Measurements from ENCODE around the gene ACP1. TPM values are rescaled to one million over a fixed set of nuclear protein-coding genes. Genes with fewer than 3 reads are reported as not detected.

The ACP1 gene
- total and polyA plus RNA-seq, 2 donors, result 99.2 to 108 TPM

DNA sequence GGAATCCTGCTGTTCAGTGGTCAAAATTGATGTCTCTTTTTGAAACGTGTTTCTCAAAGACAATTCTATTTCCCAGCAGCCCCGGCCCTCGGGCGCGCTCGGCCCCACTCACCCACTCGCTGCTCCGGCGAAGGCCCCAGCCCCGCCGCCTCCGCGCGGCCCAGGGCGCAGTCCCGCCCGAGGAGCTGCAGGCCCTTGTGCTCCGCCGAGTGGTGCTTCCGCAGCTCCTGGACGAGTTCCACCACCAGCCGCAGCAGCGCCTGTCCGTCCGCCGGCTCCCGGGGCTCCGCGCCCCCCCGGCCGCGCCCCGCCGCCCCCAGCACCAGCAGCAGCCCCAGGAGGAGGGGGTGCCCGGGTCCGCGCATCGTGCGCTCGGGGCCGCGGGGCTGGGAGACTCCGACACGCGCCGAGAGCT, 22.7 kb downstream of the ACP1 start:
- Histone ChIP-seq H3K27me3 (ENCODE audit: control insufficient read depth in 2 of 2, insufficient read depth in 1 of 2, low read length in 1 of 2) (peaks cover 64 to 70% of the 10 kb centered on the region in 2 donors), H3K4me1 (ENCODE audit: control insufficient read depth in 2 of 2, insufficient read depth in 2 of 2, low read length in 2 of 2) (no peaks in the 10 kb centered on the region), H3K9me3 (ENCODE audit: control insufficient read depth in 2 of 2, insufficient read depth in 1 of 2, low read length in 1 of 2) (peaks cover 0 to 2% of the 10 kb centered on the region in 2 donors), H3K27ac (ENCODE audit: low read depth in 1 of 2, low read length in 1 of 2) (no peak overlapping the region), H3K36me3 (ENCODE audit: control insufficient read depth in 2 of 2, insufficient read depth in 2 of 2, low read length in 1 of 2) (peaks cover under 1 to 4% of the 10 kb centered on the region in 2 donors), H3K4me3 (ENCODE audit: low read length in 2 of 2) (peak overlapping the region in 1 of 2 donors; percentile 49)
- peak in 1 of 9 donors; percentile 18 for DNase-seq (ENCODE audit: low read depth in 6 of 9, low spot score in 9 of 9)
- 1% methylated on average over 46 of the region's 46 CpGs for WGBS

GRCh38 chr2:287911-288757, 23.4 kb downstream of the ACP1 start, which contains the start of gene ALKAL2:
Gene ALKAL2, minus strand, starts transcription at chr2:288091. Its CDS starts 256 bp downstream, at chr2:287835.
- Histone ChIP-seq H3K36me3 (ENCODE audit: control insufficient read depth in 2 of 2, insufficient read depth in 2 of 2, low read length in 1 of 2) (no peaks in the 10 kb centered on the region), H3K9me3 (ENCODE audit: control insufficient read depth in 2 of 2, insufficient read depth in 1 of 2, low read length in 1 of 2) (peaks cover 0 to 2% of the 10 kb centered on the region in 2 donors), H3K4me3 (ENCODE audit: low read length in 2 of 2) (peak within 1 kb of the TSS in 1 of 2 donors; percentile 49), H3K27me3 (ENCODE audit: control insufficient read depth in 2 of 2, insufficient read depth in 1 of 2, low read length in 1 of 2) (peaks cover 64 to 74% of the 10 kb centered on the region in 2 donors), H3K4me1 (ENCODE audit: control insufficient read depth in 2 of 2, insufficient read depth in 2 of 2, low read length in 2 of 2) (no peaks in the 10 kb centered on the region), H3K27ac (ENCODE audit: low read depth in 1 of 2, low read length in 1 of 2) (no peak within 1 kb of the TSS)
- DNase-seq (ENCODE audit: low read depth in 6 of 9, low spot score in 9 of 9), result peak in 1 of 9 donors; percentile 17
- WGBS, result 2% methylated on average over 128 of the region's 128 CpGs

GRCh38 chr2:288758-289361, 24.1 kb downstream of the ACP1 start:
- DNase-seq (ENCODE audit: low read depth in 6 of 9, low spot score in 9 of 9), result no peak
- no peaks in the 10 kb centered on the region for H3K36me3 ChIP-seq (ENCODE audit: control insufficient read depth in 2 of 2, insufficient read depth in 2 of 2, low read length in 1 of 2)
- no peak overlapping the region for H3K27ac ChIP-seq (ENCODE audit: low read depth in 1 of 2, low read length in 1 of 2)
- peak overlapping the region in 1 of 2 donors; percentile 49 for H3K4me3 ChIP-seq (ENCODE audit: low read length in 2 of 2)
- WGBS, result 5% methylated on average over 42 of the region's 42 CpGs
- H3K27me3 ChIP-seq (ENCODE audit: control insufficient read depth in 2 of 2, insufficient read depth in 1 of 2, low read length in 1 of 2), result peaks cover 64 to 74% of the 10 kb centered on the region in 2 donors
- peaks cover 0 to 2% of the 10 kb centered on the region in 2 donors for H3K9me3 ChIP-seq (ENCODE audit: control insufficient read depth in 2 of 2, insufficient read depth in 1 of 2, low read length in 1 of 2)
- H3K4me1 ChIP-seq (ENCODE audit: control insufficient read depth in 2 of 2, insufficient read depth in 2 of 2, low read length in 2 of 2), result no peaks in the 10 kb centered on the region

DNA sequence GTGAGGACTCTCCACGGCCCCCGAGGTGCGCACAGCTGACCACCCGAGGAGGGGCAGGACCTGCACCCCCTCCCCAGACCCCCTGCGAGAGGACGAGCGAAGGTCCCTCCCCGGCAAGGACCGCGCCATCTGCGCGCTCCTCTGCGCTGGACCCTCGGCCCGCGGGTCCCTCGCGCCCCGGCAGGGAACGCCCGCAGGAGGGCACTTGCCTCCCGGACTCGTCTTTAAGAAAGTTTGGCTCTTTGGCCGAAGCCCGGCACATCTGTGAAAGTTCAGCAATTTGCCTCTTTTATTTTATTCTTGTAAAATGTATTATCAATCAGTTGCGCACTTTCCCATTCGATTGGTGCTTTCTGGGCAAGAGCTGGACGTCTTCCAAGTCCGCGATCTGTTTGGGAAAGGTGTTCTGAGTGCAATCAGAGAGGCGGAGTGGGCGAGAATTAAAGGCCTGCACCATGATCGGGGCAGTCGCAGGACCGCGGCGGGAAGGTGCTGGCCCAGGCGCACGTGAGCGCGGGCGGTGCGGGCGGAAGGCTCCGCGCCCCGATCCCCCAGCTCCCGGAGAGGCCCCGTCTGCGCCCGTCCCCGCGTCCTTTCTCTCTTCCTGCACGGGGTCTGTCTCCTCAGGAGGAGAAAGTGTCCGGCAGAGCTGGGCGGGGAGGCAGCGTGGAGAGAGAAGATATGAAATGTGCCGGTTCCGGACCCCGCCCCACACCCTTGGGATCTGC, 24.8 kb downstream of the ACP1 start:
- H3K27me3 ChIP-seq (ENCODE audit: control insufficient read depth in 2 of 2, insufficient read depth in 1 of 2, low read length in 1 of 2), result peaks cover 62 to 74% of the 10 kb centered on the region in 2 donors
- no peaks in the 10 kb centered on the region for H3K36me3 ChIP-seq (ENCODE audit: control insufficient read depth in 2 of 2, insufficient read depth in 2 of 2, low read length in 1 of 2)
- no peak overlapping the region for H3K27ac ChIP-seq (ENCODE audit: low read depth in 1 of 2, low read length in 1 of 2)
- DNase-seq (ENCODE audit: low read depth in 6 of 9, low spot score in 9 of 9), result no peak
- H3K4me1 ChIP-seq (ENCODE audit: control insufficient read depth in 2 of 2, insufficient read depth in 2 of 2, low read length in 2 of 2), result no peaks in the 10 kb centered on the region
- 3% methylated on average over 60 of the region's 60 CpGs for WGBS
- peak overlapping the region in 1 of 2 donors; percentile 35 for H3K4me3 ChIP-seq (ENCODE audit: low read length in 2 of 2)
- H3K9me3 ChIP-seq (ENCODE audit: control insufficient read depth in 2 of 2, insufficient read depth in 1 of 2, low read length in 1 of 2), result peaks cover 0 to 2% of the 10 kb centered on the region in 2 donors

DNA sequence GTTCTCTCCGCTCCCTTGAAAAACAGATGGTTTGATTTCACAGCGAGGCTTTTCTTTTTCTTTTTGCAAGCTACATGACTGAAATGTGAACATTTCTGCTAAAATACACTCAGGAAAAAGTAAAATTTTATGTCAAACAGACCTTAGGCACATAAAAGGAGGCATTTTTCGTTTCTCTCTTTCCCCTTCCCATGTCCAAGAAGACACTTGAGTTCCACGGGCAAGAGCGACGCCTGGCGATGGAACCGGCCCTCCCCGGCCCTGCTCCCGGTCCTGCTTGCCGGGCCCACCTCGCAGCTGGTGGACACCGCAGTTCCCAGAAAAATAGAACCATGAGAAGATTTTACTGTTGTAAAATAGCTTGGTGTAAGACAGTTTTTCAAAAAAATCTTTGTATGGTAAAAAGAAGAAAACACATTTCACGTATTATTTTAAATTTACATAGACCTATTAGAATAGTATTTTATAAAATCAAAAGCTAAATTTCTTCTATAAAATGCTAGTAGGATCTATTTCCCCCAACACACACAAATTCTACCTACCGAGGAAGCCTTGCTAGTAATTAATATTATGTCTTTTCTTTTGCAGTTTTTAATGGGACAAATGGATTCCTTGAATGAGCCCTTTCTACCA, 25.5 kb downstream of the ACP1 start:
- DNase-seq (ENCODE audit: low read depth in 6 of 9, low spot score in 9 of 9), result peak in 5 of 9 donors; percentile 3 to 41 (median 10)
- whole genome bisulfite sequencing, result 11% methylated on average over 15 of the region's 15 CpGs
- H3K4me1 ChIP-seq (ENCODE audit: control insufficient read depth in 2 of 2, insufficient read depth in 2 of 2, low read length in 2 of 2), result no peaks in the 10 kb centered on the region
- H3K4me3 ChIP-seq (ENCODE audit: low read length in 2 of 2), result peak overlapping the region in 1 of 2 donors; percentile 35
- H3K27ac ChIP-seq (ENCODE audit: low read depth in 1 of 2, low read length in 1 of 2), result no peak overlapping the region
- H3K9me3 ChIP-seq (ENCODE audit: control insufficient read depth in 2 of 2, insufficient read depth in 1 of 2, low read length in 1 of 2), result peaks cover 0 to 2% of the 10 kb centered on the region in 2 donors
- H3K27me3 ChIP-seq (ENCODE audit: control insufficient read depth in 2 of 2, insufficient read depth in 1 of 2, low read length in 1 of 2), result peaks cover 62 to 71% of the 10 kb centered on the region in 2 donors
- H3K36me3 ChIP-seq (ENCODE audit: control insufficient read depth in 2 of 2, insufficient read depth in 2 of 2, low read length in 1 of 2), result no peaks in the 10 kb centered on the region

- H3K4me3 ChIP-seq (ENCODE audit: low read length in 2 of 2), result no peak overlapping the region
- H3K4me1 ChIP-seq (ENCODE audit: control insufficient read depth in 2 of 2, insufficient read depth in 2 of 2, low read length in 2 of 2), result no peaks in the 10 kb centered on the region
- no peak overlapping the region for H3K27ac ChIP-seq (ENCODE audit: low read depth in 1 of 2, low read length in 1 of 2)
- WGBS, result 89% methylated on average over 5 of the region's 5 CpGs
- peaks cover 14 to 28% of the 10 kb centered on the region in 2 donors for H3K27me3 ChIP-seq (ENCODE audit: control insufficient read depth in 2 of 2, insufficient read depth in 1 of 2, low read length in 1 of 2)
- peaks cover 0 to 1% of the 10 kb centered on the region in 2 donors for H3K9me3 ChIP-seq (ENCODE audit: control insufficient read depth in 2 of 2, insufficient read depth in 1 of 2, low read length in 1 of 2)
- H3K36me3 ChIP-seq (ENCODE audit: control insufficient read depth in 2 of 2, insufficient read depth in 2 of 2, low read length in 1 of 2), result no peaks in the 10 kb centered on the region
- DNase-seq (ENCODE audit: low read depth in 6 of 9, low spot score in 9 of 9), result no peak
These were observed 30.3 kb downstream of the ACP1 start for GRCh38 chr2:295090-295489.

- no peaks in the 10 kb centered on the region for H3K36me3 ChIP-seq (ENCODE audit: control insufficient read depth in 2 of 2, insufficient read depth in 2 of 2, low read length in 1 of 2)
- H3K4me1 ChIP-seq (ENCODE audit: control insufficient read depth in 2 of 2, insufficient read depth in 2 of 2, low read length in 2 of 2), result no peaks in the 10 kb centered on the region
- no peaks in the 10 kb centered on the region for H3K9me3 ChIP-seq (ENCODE audit: control insufficient read depth in 2 of 2, insufficient read depth in 1 of 2, low read length in 1 of 2)
- peaks cover 3 to 15% of the 10 kb centered on the region in 2 donors for H3K27me3 ChIP-seq (ENCODE audit: control insufficient read depth in 2 of 2, insufficient read depth in 1 of 2, low read length in 1 of 2)
- 88% methylated on average over 3 of the region's 3 CpGs for WGBS
- no peak overlapping the region for H3K4me3 ChIP-seq (ENCODE audit: low read length in 2 of 2)
- no peak overlapping the region for H3K27ac ChIP-seq (ENCODE audit: low read depth in 1 of 2, low read length in 1 of 2)
- no peak for DNase-seq (ENCODE audit: low read depth in 6 of 9, low spot score in 9 of 9)
These were observed 31.6 kb downstream of the ACP1 start for GRCh38 chr2:296354-296753.

DNA sequence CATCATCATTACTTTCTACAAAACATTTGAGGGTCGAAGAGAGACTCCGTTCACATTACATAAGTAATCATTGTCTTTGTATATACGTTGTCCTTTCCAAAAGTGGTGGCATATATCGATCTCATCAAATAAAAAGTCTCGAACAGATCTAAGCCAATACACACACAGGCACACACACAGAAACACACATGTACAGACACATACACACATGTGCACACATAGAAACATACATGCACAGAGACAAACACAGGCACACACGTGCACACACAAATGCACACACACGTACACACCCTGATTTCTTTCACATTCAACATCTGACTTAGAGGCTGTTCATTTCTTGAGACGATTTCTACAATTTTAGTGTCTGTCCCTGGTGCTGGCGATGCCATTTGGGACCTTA, 40.6 kb downstream of the ACP1 start:
- no peaks in the 10 kb centered on the region for H3K27me3 ChIP-seq (ENCODE audit: control insufficient read depth in 2 of 2, insufficient read depth in 1 of 2, low read length in 1 of 2)
- no peaks in the 10 kb centered on the region for H3K9me3 ChIP-seq (ENCODE audit: control insufficient read depth in 2 of 2, insufficient read depth in 1 of 2, low read length in 1 of 2)
- no peak overlapping the region for H3K4me3 ChIP-seq (ENCODE audit: low read length in 2 of 2)
- H3K4me1 ChIP-seq (ENCODE audit: control insufficient read depth in 2 of 2, insufficient read depth in 2 of 2, low read length in 2 of 2), result no peaks in the 10 kb centered on the region
- DNase-seq (ENCODE audit: low read depth in 6 of 9, low spot score in 9 of 9), result no peak
- no peaks in the 10 kb centered on the region for H3K36me3 ChIP-seq (ENCODE audit: control insufficient read depth in 2 of 2, insufficient read depth in 2 of 2, low read length in 1 of 2)
- H3K27ac ChIP-seq (ENCODE audit: low read depth in 1 of 2, low read length in 1 of 2), result no peak overlapping the region
- 98% methylated on average over 9 of the region's 9 CpGs for WGBS
